WTC11 (cell line): ENCODE measurements around the gene LCAT. TPM values are rescaled to one million over a fixed set of nuclear protein-coding genes. Genes with fewer than 3 reads are reported as not detected.

Source experiments
- ATAC-seq: fragments of 200-7000 bp; cut with Tn5 transposase; 2 replicates; pipeline ENCODE4 v1.10.0; 2021; ENCODE audit warnings: mild to moderate bottlenecking, moderate library complexity
- CTCF ChIA-PET: fragments of 300-600 bp; sonication (Branson Sonifier 250); formaldehyde crosslinking; loops from one replicate; lab custom pipeline; 2021; ENCODE audit warnings: antibody characterized with exemption; lab: Charles Lee
- POLR2A ChIA-PET: fragments of 350-600 bp; sonication (Branson Sonifier 250); formaldehyde crosslinking; loops from one replicate; lab custom pipeline; 2021; ENCODE audit warnings: antibody characterized with exemption; lab: Charles Lee
- DNase-seq: peaks from one replicate; pipeline ENCODE4 v3.0.0; 2021; ENCODE audit warnings: low spot score
- H3K27ac Mint-ChIP-seq: 2 replicates; pipeline ENCODE4 v1.8.0; 2021; ENCODE audit warnings: mixed read lengths
- H3K27me3 Mint-ChIP-seq: 2 replicates; pipeline ENCODE4 v1.8.0; 2021; ENCODE audit warnings: low read depth, mild to moderate bottlenecking, moderate library complexity, mixed read lengths
- H3K36me3 Mint-ChIP-seq: 2 replicates; pipeline ENCODE4 v1.8.0; 2021; ENCODE audit warnings: mixed read lengths
- H3K4me1 Mint-ChIP-seq: 2 replicates; pipeline ENCODE4 v1.8.0; 2022; ENCODE audit warnings: mixed read lengths
- H3K4me3 Mint-ChIP-seq: 2 replicates; pipeline ENCODE4 v1.8.0; 2021; ENCODE audit warnings: mild to moderate bottlenecking, moderate library complexity, mixed read lengths
- H3K9me3 Mint-ChIP-seq: 2 replicates; pipeline ENCODE4 v1.8.0; 2021; ENCODE audit warnings: mixed read lengths
- AFF4 ChIP-seq: sonication (generic); formaldehyde crosslinking; IDR thresholded peaks from 2 replicates; pipeline ENCODE4 v1.8.1; 2023; ENCODE audit warnings: mild to moderate bottlenecking, missing genetic modification reagents, borderline replicate concordance
- CDX4 ChIP-seq: fragments of 250-450 bp; sonication (Bioruptor Pico); IDR thresholded peaks from 2 replicates; pipeline ENCODE4 v1.9.0; 2021; ENCODE audit warnings: moderate library complexity, mild to moderate bottlenecking, inconsistent platforms, borderline replicate concordance
- ERG ChIP-seq: fragments of 250-450 bp; sonication (Bioruptor Pico); IDR thresholded peaks from 2 replicates; pipeline ENCODE4 v1.8.0; 2021; ENCODE audit warnings: mild to moderate bottlenecking
- GRHL2 ChIP-seq: fragments of 250-450 bp; sonication (Bioruptor Pico); IDR thresholded peaks from 2 replicates; pipeline ENCODE4 v1.8.0; 2022; ENCODE audit warnings: mild to moderate bottlenecking, moderate library complexity; ENCODE audit not compliant: insufficient replicate concordance, severe bottlenecking
- IRF2 ChIP-seq: sonication (generic); formaldehyde crosslinking; IDR thresholded peaks from 2 replicates; pipeline ENCODE4 v1.8.0; 2022; ENCODE audit warnings: low read depth, missing genetic modification reagents, borderline replicate concordance
- KAT7 ChIP-seq: sonication (generic); formaldehyde crosslinking; IDR thresholded peaks from 2 replicates; pipeline ENCODE4 v1.8.1; 2023; ENCODE audit warnings: missing genetic modification reagents, mild to moderate bottlenecking, borderline replicate concordance
- NR3C1 ChIP-seq: sonication (generic); formaldehyde crosslinking; conservative IDR thresholded peaks from 2 replicates; pipeline ENCODE4 v1.8.1; 2023; ENCODE audit warnings: low read depth, mild to moderate bottlenecking, missing genetic modification reagents
- PRDM15 ChIP-seq: sonication (generic); formaldehyde crosslinking; IDR thresholded peaks from 2 replicates; pipeline ENCODE4 v1.8.0; 2022; ENCODE audit warnings: missing genetic modification reagents
- RELA ChIP-seq: sonication (generic); formaldehyde crosslinking; IDR thresholded peaks from 2 replicates; pipeline ENCODE4 v1.8.1; 2022; ENCODE audit warnings: missing genetic modification reagents, mild to moderate bottlenecking, borderline replicate concordance
- RORB ChIP-seq: fragments of 250-450 bp; sonication (Bioruptor Pico); IDR thresholded peaks from 2 replicates; pipeline ENCODE4 v1.9.0; 2021; ENCODE audit warnings: mild to moderate bottlenecking
- TP53 ChIP-seq: sonication (generic); formaldehyde crosslinking; IDR thresholded peaks from 2 replicates; pipeline ENCODE4 v1.8.1; 2023; ENCODE audit warnings: mild to moderate bottlenecking, missing genetic modification reagents
- ZNF281 ChIP-seq: sonication (generic); formaldehyde crosslinking; IDR thresholded peaks from 2 replicates; pipeline ENCODE4 v1.8.0; 2023; ENCODE audit warnings: mild to moderate bottlenecking, missing genetic modification reagents
- ZNF512 ChIP-seq: sonication (generic); formaldehyde crosslinking; IDR thresholded peaks from 2 replicates; pipeline ENCODE4 v1.8.1; 2022; ENCODE audit warnings: missing genetic modification reagents, borderline replicate concordance
- total RNA-seq: library from RNA; stranded (reverse); gene quantifications from 3 replicates; pipeline ENCODE4 v1.2.3, GENCODE V29; 2021
- TF ChIP-seq, protein P1 (sequence below): sonication (generic); formaldehyde crosslinking; IDR thresholded peaks from 2 replicates; pipeline ENCODE4 v1.8.0; 2023; ENCODE audit warnings: missing genetic modification reagents, mild to moderate bottlenecking, borderline replicate concordance

LCAT gene
- total RNA-seq, 1 experiment from 2014 or later = 38.3 TPM

DNA sequence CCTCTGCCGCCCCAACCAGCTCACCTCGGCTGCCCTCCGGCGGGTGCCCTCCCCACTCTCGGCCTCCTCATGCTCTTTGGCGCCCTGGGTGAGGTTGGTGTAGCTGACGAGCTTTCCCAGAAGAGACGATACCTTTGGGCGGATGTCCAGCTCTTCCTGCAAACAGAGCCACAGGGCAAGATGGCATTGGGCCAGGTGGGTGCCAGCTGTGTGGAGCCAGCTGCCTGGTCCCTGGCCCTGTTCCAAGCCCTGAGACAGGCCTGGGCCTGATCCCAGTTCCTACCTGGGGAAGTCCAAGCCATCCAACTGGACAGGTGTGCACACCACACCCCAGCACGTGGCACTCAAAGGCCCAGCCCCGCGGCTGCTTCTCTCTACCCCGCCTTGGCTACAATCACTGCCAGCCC lies 17.6 kb upstream of the LCAT start (continued):
- TF ChIP-seq ZNF281 (CRISPR knock-in tag) (no peak), ERG (CRISPR knock-in tag) (no peak), AFF4 (CRISPR knock-in tag) (no peak), GRHL2 (CRISPR knock-in tag) (no peak), NR3C1 (no peak), TP53 (CRISPR knock-in tag) (no peak), KAT7 (CRISPR knock-in tag) (no peak)
- TF ChIP-seq, protein P1, sequence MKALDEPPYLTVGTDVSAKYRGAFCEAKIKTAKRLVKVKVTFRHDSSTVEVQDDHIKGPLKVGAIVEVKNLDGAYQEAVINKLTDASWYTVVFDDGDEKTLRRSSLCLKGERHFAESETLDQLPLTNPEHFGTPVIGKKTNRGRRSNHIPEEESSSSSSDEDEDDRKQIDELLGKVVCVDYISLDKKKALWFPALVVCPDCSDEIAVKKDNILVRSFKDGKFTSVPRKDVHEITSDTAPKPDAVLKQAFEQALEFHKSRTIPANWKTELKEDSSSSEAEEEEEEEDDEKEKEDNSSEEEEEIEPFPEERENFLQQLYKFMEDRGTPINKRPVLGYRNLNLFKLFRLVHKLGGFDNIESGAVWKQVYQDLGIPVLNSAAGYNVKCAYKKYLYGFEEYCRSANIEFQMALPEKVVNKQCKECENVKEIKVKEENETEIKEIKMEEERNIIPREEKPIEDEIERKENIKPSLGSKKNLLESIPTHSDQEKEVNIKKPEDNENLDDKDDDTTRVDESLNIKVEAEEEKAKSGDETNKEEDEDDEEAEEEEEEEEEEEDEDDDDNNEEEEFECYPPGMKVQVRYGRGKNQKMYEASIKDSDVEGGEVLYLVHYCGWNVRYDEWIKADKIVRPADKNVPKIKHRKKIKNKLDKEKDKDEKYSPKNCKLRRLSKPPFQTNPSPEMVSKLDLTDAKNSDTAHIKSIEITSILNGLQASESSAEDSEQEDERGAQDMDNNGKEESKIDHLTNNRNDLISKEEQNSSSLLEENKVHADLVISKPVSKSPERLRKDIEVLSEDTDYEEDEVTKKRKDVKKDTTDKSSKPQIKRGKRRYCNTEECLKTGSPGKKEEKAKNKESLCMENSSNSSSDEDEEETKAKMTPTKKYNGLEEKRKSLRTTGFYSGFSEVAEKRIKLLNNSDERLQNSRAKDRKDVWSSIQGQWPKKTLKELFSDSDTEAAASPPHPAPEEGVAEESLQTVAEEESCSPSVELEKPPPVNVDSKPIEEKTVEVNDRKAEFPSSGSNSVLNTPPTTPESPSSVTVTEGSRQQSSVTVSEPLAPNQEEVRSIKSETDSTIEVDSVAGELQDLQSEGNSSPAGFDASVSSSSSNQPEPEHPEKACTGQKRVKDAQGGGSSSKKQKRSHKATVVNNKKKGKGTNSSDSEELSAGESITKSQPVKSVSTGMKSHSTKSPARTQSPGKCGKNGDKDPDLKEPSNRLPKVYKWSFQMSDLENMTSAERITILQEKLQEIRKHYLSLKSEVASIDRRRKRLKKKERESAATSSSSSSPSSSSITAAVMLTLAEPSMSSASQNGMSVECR = no peak

- Mint-ChIP-seq H3K27ac (no peak overlapping the region; the same call in 1 of the 2 replicates), H3K36me3 (peaks cover 57% of the 10 kb centered on the region), H3K4me3 (no peak overlapping the region), H3K9me3 (no peaks in the 10 kb centered on the region), H3K4me1 (peaks cover 7% of the 10 kb centered on the region), H3K27me3 (no peaks in the 10 kb centered on the region)
- no peak for DNase-seq
- ATAC-seq = no peak
- POLR2A ChIA-PET = no interaction called here
- CTCF ChIA-PET = interaction anchor here (0.5 to 1.2 kb wide), 3 partner anchors 53 to 641 kb away, joined by 3 read pairs; no protein-coding TSS in a partner anchor
- TF ChIP-seq IRF2 (CRISPR knock-in tag) (no peak), ZNF512 (CRISPR knock-in tag) (no peak), RORB (CRISPR knock-in tag) (no peak), PRDM15 (no peak), NR3C1 (no peak), RELA (CRISPR knock-in tag) (no peak), CDX4 (no peak)
These were observed 15.8 kb upstream of the LCAT start for GRCh38 chr16:67959536-67960329.
